AG09309 (cell line): ENCODE measurements around the gene CTSW.

Experiments
- DNase-seq: peaks from one replicate; pipeline ENCODE4 v3.0.0-alpha.2; 2010; ENCODE audit warnings: low read depth
- H3K4me3 ChIP-seq: 2 replicates; pipeline ENCODE4 v1.5.1; 2011; ENCODE audit warnings: mild to moderate bottlenecking, low read depth, low read length, moderate library complexity; ENCODE audit not compliant: control insufficient read depth
- TF ChIP-seq, protein P1 (sequence below): IDR thresholded peaks from 2 replicates; pipeline ENCODE4 v1.5.1; 2011; ENCODE audit warnings: mild to moderate bottlenecking, low read depth, low read length, inconsistent platforms; ENCODE audit not compliant: insufficient read depth, control insufficient read depth; ENCODE audit errors: missing control alignments

The CTSW gene

DNA sequence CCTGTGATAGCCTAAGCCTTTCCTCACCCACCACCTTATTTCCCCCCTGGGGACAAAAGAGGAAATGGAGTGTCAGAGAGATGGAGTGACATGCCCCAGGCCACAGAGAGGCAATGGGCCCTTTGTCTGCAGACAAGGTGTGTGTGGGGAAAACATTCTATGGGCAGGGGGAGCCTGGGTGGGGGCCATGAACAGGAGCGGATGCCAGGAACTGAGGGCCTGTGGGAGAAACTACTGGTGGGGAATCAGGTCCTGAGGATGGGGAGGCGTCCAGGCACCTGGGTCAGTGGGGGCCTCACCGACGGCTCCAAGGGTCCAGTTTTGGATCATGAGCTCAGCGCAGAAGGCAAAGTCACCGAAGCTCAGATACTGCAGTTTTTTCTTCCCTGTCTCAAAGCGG, 5.6 kb downstream of the CTSW start:
- no peak for DNase-seq
- no peak overlapping the region for H3K4me3 ChIP-seq
- TF ChIP-seq, protein P1, sequence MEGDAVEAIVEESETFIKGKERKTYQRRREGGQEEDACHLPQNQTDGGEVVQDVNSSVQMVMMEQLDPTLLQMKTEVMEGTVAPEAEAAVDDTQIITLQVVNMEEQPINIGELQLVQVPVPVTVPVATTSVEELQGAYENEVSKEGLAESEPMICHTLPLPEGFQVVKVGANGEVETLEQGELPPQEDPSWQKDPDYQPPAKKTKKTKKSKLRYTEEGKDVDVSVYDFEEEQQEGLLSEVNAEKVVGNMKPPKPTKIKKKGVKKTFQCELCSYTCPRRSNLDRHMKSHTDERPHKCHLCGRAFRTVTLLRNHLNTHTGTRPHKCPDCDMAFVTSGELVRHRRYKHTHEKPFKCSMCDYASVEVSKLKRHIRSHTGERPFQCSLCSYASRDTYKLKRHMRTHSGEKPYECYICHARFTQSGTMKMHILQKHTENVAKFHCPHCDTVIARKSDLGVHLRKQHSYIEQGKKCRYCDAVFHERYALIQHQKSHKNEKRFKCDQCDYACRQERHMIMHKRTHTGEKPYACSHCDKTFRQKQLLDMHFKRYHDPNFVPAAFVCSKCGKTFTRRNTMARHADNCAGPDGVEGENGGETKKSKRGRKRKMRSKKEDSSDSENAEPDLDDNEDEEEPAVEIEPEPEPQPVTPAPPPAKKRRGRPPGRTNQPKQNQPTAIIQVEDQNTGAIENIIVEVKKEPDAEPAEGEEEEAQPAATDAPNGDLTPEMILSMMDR, result no peak

DNA sequence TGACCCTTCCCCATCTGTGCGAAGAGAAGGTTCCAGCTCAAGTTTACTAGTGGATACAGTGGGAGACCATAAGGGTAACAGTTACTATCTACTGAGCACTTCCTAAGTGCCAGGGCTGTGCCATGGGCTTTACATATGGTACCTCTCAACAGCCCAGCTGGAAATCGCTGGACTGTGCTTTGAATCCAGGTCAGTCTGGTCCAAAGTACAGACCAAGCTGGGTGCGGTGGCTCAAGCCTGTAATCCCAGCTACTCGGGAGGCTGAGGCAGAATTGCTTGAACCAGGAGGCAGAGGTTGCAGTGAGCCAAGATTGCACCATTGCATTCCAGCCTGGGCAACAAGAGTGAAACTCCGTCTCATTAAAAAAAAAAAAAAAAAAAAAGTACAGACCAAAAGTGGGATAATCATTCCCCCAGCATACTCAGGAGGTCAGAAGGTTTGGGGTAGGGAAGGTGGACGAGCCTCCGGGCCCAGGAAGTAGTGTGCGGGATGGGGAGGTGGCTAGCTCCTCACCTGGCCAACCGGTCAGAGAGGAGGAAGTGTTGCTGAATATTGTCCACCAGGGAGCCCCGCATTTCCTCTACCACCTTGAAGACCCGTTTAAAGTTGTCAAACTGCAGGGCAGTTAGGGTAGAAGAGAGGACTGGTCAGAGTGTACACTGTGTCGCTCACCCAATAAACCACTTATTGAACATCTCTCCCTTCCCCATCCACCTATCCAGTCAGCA, 6.3 kb downstream of the CTSW start:
- TF ChIP-seq, protein P1, result no peak
- no peak overlapping the region for H3K4me3 ChIP-seq
- DNase-seq, result no peak

DNA sequence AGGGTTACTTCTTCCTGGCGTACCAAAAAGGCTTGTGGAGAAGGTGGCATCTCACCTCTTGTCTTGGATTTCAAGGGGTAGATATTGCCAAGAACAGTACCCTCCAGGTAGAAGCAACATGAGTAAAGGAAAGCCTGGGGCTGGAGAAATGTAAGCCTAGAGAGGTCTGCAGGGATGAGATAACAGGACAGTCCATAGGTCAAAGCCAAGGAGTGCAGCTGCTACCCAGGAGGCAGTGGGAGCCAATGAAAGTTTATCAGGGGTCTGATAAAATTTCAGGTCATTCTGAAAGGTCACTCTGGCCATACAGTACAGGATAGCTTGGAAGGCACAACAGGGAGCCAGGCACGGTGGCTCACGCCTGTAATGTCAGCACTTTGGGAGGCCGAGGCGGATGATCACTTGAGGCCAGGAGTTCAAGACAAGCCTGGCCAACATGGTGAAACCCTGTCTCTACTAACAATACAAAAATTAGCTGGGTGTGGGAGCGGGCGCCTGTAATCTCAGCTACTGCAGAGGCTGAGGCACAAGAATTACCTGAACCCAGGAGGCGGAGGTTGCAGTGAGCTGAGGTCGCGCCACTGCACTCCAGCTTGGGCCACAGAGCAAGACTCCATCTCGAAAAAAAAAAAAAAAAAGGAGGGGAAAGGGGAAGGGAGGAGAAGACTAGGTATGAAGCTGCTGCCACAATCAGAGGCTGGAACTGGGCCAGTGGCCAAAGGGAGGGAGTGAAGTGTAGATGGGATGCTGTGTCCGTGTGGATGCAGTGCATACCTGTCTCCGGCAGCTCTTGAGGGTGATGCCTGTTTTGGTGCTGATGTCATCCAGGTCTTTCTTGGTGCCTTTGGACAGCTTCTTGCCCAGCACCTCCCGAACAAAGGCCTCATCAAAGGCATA, 7.4 kb downstream of the CTSW start:
- DNase-seq, result no peak
- TF ChIP-seq, protein P1, result no peak
- H3K4me3 ChIP-seq, result peak overlapping the region; percentile 92

DNA sequence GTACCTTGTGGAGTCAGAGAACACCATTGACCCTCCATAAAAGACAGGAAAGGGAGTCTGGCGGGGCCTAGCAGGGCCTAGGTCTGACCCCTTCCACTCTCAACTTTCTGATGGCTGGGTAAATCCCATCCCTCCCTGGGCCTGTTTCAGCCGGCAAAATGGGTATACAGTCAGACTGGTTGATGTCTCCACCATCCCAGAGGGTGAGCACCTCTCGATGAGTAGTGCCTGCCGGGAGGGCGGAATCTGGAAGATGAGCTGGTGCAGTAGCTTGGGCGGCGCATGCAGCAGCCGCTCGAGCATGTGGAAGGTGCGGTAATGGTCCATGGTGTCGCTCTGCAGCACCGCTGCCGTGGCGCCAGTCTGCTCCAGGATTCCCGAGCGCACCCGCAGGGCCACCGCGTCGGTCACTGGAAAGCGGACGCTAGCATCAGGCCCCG, 8.1 kb downstream of the CTSW start:
- TF ChIP-seq, protein P1, result no peak
- H3K4me3 ChIP-seq, result peak overlapping the region; percentile 92
- DNase-seq, result no peak

DNA sequence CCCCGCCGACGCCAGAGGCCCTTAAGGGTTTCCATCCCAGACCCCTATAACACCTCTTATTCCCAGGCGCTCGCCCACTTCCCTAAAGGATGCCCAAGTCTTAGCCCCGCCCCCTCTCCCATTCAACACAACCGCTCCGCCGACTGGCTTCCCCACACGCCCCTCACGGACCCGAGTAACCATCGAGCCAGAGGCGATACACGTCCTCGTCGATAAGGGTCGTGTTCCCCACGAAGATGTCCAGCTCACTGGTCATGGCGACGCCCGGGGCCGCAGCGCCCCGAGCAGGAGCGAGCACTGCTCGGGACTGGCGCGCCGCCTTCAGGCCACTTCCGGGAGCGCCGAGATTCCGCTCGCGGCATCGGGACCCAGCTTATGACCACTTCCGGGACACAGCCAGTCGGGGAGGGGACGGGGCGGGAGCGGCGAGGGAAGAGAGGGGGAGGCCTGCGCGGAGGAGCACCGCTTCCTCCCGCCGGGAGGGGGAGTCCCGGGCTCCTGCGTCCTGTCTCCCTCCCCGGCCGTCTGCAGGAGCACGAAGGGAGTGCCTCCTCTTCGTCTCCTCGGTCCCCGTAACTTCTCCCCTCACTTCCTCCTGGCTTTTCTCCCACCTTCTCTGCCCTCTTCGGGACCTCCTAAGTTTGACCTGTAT, 8.7 kb downstream of the CTSW start, which contains the start of gene FIBP:
FIBP (minus strand) TSS at position 309 of the 652 bp plus-strand sequence; CDS start at position 256, 53 bp downstream.
- TF ChIP-seq, protein P1, result peak; percentile 72
- H3K4me3 ChIP-seq, result peak within 1 kb of the TSS; percentile 92
- DNase-seq, result peak; percentile 87
